HTR-8/SVneo (cell line): ENCODE measurements around the gene TMED9.
A peak's percentile ranks its signal among the peaks of the same experiment; 100 is the strongest.
"Not testable (repeated sequence)": the region's sequence is repeated elsewhere in the genome, so short reads cannot be mapped to it uniquely, and the experiment has no call there.

ENCODE experiments used
- DNase-seq: peaks from one replicate; pipeline ENCODE4 v3.0.0; 2011; ENCODE audit warnings: low spot score, mixed read lengths; ENCODE audit not compliant: insufficient read length
- FAIRE-seq: peaks from 2 replicates; lab custom pipeline; 2011; peaks lifted over from hg19 to GRCh38; lab: Jason Lieb, UNC

Gene TMED9

DNA sequence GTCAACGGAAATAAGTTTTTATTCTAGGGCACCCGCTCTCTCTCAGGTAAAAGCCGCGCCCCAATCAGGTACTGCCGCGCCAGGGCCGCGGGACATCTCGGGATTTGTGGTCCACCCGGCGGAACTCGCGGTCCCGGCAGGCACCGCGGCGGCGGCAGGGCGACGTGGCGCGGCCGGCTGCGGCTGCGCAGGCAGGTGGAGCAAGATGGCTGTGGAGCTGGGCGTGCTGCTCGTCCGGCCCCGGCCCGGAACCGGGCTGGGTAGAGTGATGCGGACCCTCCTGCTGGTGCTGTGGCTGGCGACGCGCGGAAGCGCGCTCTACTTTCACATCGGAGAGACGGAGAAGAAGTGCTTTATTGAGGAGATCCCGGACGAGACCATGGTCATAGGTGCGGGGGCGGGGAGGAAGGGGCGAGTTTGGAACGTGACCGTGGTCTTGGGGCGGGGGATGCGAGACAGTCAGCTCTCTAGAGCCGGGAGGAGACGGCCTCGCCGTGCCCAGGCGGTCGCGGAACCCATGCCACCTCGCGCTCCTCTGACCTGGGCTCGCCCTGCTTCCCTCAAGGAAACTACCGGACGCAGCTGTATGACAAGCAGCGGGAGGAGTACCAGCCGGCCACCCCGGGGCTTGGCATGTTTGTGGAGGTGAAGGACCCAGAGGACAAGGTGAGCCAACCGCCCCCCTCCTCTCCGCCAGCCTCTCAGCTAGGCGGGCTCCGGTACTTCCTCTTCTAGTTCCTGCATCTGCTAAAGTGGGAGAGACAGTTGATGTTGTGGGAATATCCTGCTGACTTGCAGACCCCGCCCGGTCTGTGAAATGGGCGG, at the start of gene TMED9:
TMED9 (plus strand) TSS at position 194 of the 825 bp plus-strand sequence; CDS start at position 206, 12 bp downstream.
- FAIRE-seq: peak; percentile 91
- peak; percentile 87 for DNase-seq

- FAIRE-seq (no peak), DNase-seq (no peak)
These were observed 49.1 kb upstream of the TMED9 start for GRCh38 chr5:177542816-177543465.

GRCh38 chr5:177545487-177546257, 46.3 kb upstream of the TMED9 start:
- no peak for FAIRE-seq
- DNase-seq: no peak

DNA sequence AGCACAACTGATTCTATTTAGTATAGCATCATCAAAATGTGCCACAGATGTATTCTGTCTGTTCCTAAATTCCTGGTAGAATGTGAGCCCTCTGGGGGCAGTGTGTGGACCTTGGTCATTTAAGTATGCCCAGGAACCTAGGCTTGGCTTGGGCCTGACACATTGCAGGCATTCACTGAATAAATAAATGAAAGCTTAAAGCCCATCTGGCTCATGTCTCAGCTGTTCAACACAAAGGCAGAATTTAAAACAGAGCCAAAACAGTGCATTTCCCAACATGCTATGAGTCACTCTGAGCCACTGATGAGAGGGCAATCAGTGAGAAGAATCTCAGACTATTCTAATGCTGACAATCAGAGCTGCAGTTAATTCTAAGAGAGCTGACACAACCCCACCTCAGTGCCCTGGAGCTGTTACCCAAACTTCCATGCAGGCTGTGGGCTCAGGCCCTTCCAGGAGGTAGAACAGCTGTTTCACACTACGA, 45.7 kb upstream of the TMED9 start:
- DNase-seq (peak; percentile 80), FAIRE-seq (peak; percentile 88)

GRCh38 chr5:177547736-177548135, 44.3 kb upstream of the TMED9 start:
- FAIRE-seq (no peak), DNase-seq (no peak)

- FAIRE-seq (no peak), DNase-seq (no peak)
These were observed 43.5 kb upstream of the TMED9 start for GRCh38 chr5:177548495-177548894.

- DNase-seq (no peak), FAIRE-seq (no peak)
These were observed 41.9 kb upstream of the TMED9 start for GRCh38 chr5:177550122-177550521.

- FAIRE-seq: no peak
- DNase-seq: no peak
These were observed 39.1 kb upstream of the TMED9 start for GRCh38 chr5:177552839-177553455.

GRCh38 chr5:177553671-177554429, 38.2 kb upstream of the TMED9 start:
- DNase-seq (peak; percentile 38), FAIRE-seq (no peak)

DNA sequence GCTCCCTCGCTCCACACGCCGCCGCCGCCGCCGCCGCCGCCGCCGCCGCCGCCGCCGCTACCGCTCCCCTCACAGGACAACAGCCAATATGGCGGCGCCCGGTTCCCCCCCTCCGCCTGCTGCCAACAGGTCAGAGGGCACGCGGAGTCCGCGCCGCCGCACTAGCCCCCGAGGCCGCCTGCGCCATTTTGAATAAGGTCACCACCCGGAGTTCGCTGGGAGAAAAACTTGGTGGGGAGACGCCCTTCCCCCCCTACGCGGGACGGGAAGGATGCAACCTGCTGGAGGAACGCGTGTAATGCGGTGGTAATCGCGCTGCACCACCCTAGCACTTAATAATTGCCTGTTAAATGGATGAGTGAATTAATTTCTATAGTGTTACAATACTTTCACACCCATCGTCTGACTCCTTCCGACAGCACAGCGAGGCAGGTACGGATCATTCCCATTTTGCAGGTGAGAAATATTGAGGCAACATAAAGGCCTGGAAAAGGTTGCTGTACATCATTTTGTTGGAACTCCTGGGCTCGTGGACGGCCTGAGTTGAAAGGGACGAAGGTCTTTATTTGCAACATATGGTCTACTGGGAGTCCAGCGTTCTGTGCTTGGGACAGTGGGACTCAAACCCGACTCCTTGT, 37.4 kb upstream of the TMED9 start, which contains the start of gene FAM193B:
FAM193B (minus strand) TSS at position 90 of the 638 bp plus-strand sequence. CDS start 105 bp downstream, outside the sequence.
- FAIRE-seq (peak; percentile 38), DNase-seq (peak; percentile 93)

DNA sequence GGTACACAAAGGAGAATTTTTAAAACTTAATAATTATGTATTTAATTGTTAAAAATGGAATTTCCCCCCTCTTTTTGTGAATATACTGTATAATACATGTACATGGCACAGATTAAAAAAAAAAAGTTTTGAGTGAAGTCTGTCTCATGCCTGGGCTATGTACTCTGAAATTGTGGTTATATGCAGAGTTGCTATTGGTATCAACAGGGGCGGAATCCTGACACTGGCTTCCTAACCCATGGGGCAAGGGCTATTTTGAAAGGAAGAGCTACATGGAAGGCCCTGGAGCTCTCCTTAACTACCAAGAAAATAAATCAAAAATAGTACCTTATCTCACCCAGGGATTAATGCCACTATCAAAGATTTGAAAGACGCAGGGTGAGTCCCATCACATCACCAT, 36.8 kb upstream of the TMED9 start:
- DNase-seq: no peak
- no peak for FAIRE-seq

DNA sequence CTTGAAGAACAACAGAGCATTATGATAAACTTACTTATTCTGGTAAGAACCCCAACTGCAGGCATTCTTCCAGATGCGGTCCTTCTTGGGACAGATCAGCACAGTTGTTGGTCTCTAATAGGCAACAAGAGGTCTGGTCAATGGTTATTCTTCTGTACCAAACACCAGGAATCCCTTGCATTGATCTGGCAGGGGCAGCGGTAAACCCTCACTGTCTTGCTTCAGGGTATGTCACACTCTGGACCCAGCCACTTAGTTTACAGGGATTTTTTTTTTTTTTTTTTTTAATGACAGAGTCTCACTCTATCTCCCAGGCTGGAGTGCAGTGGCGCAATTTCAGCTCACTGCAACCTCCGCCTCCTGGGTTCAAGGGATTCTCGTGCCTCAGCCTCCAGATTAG, 36.3 kb upstream of the TMED9 start:
- DNase-seq (no peak), FAIRE-seq (no peak)

DNA sequence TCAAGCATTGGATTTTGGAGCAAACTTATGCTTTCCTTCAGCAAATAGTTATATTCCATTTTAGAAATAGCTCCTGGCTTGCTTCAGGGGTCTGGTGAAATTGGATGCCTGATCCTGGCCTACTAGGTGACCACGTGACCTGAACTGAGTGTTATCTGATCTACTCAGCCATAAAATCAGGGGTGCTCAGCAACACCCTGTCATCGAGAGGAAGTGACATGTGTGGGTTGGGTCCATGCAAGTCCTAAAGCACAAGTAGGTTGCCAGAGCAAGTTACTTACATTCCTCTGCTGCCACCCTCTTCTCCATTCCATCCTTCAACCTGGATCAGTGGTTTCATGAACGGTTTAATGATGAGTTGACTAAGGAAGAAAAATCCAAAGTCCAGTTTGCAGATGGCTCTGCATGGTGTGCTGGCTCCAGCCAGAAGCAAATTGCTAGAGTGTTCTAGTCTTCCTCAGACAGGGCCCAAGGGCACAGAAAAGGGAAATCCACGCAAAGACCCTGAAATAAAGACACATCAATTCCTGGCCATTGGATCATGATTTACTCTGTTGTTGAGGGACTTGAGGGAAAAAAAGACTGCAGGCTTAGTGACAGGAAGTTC, 34.9 kb upstream of the TMED9 start:
- FAIRE-seq (no peak), DNase-seq (peak; percentile 82)

GRCh38 chr5:177557796-177558195, 34.2 kb upstream of the TMED9 start:
- DNase-seq (no peak), FAIRE-seq (no peak)

GRCh38 chr5:177559446-177559941, 32.5 kb upstream of the TMED9 start:
- not testable (repeated sequence) for DNase-seq, FAIRE-seq

DNA sequence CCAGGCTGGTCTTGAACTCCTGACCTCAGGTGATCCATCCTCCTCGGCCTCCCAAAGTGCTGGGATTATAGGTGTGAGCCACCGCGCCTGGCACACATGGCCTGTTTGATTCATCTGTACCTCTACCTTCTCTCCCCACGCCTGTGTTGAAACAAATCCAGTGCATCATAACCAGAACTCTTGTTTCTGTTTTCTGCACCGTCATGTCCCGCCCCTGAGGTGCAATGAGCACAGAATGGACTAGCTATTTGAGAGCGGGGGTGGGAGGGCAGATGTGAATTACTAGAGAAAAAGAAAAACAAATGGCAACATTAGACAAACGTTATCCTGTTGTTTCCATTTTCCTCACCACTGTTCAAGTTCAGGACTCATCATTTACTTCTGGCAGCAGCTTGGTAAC, 27.0 kb upstream of the TMED9 start:
- no peak for FAIRE-seq

DNA sequence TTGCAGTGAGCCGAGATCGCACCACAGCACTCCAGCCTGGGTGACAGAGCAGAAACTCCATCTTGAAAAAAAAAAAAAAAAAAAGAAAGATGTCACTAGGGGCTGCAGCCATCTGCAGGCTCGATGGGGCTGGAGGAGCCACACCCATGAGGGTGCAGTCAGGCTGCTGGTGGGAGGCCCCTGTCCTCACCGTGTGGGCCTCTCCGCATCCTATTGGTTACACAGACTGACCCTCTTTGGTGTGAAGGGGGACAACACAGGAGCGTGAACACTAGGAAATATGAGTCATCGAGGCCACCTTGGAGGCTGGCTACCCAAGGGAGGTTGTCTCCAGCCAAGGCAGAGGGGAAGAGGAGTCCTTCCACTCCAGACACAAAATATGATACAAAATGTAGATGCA, 23.7 kb upstream of the TMED9 start:
- DNase-seq: no peak
- no peak for FAIRE-seq

More for the DNA sequence above, 27.0 kb upstream of the TMED9 start:
- DNase-seq: no peak

DNA sequence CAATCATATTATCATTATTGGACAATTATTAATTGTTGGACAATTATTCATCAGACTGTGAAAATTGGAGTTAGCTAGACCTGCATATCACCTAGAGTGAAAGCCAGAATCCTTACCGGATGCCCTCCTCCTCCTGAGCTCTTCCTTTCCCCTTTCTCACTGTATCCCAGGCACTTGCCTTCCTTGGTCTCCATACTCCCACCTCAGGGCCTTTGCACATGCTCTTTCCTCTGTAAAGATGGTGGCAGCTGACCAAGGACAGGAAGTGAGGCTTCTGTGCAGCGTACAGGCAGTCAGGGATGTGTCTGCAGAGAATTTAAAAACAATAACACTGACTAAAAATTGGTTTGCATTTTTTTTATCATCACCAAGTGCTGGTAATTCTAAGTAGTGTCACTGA, 22.1 kb upstream of the TMED9 start:
- no peak for FAIRE-seq

More for the DNA sequence above, 22.1 kb upstream of the TMED9 start:
- DNase-seq: no peak
